Skeletal muscle tissue (tissue), 1 donor: ENCODE data around the gene MCM3. TPM values are rescaled to one million over a fixed set of nuclear protein-coding genes. Genes with fewer than 3 reads are reported as not detected.

Experiments
- total RNA-seq: library from RNA; depleted of rRNA; stranded (reverse); fragments of >200 nt; gene quantifications from one replicate; pipeline ENCODE4 v1.2.3, GENCODE V29; 2014

MCM3 gene
- total RNA-seq, 1 donor from 2014 or later: 32.9 TPM

Other genes starting within 250 kb of the MCM3 start
- 38.6 TPM for gene PKHD1, start 197.1 kb downstream of the MCM3 start, total RNA-seq
- gene IL17A, start 98.4 kb downstream of the MCM3 start, total RNA-seq: not detected
- not detected for gene IL17F, start 40.2 kb downstream of the MCM3 start, total RNA-seq
- 6.3 TPM for gene PAQR8, start 77.4 kb upstream of the MCM3 start, total RNA-seq
- gene EFHC1, start 135.6 kb upstream of the MCM3 start, total RNA-seq: 14.1 TPM